ELR (cell line): ENCODE results near the gene NXPH2.

Experiments used
- DNase-seq: peaks from one replicate; pipeline ENCODE4 v3.0.0-alpha.2; 2015; ENCODE audit warnings: low read depth

Gene NXPH2

DNA sequence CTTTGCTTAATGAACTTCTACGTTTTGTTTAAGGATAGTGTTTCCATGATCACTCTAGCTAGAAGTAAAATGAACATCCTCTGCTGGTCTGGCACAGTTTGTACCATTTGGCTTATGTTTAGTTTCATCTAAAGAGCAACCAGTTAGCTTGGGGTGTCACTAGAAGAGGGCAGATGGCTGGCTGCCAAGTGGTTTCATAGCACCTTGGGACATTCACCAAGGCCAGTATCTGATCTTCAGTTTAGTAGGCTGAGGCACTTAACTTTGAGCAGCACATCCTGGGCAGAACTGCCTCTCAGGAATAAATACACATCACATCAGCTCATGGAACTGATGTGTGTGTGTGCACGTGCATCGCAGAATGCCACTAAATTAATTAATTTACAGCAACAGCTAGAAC, 68.4 kb downstream of the NXPH2 start:
- DNase-seq, result peak; percentile 8

DNA sequence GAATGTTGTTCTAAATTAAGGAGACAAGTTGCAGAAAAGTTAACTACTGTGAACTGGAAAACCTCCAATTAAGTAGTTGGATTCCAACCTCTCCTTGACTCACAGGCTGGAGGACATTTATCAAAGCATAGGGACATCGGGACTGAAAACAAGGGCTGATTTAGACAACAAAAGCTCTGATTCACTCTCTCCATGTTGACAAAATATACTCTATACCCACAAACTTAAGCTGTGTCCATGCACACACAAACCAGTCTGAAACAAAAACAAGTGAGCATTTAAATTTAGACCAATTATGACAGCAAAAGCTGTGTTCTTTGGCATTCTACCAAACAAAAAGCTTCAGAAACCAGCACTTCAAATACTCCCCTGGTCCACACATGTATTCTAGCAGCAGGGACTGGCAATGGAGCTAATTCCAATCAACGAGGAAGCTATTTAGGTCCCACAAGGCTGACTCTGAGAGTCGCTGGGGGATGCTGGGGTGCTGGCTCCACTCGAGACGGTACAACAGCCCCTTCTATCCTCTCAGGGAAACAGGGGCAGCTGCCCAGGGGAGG, 71.4 kb downstream of the NXPH2 start:
- peak; percentile 8 for DNase-seq

DNA sequence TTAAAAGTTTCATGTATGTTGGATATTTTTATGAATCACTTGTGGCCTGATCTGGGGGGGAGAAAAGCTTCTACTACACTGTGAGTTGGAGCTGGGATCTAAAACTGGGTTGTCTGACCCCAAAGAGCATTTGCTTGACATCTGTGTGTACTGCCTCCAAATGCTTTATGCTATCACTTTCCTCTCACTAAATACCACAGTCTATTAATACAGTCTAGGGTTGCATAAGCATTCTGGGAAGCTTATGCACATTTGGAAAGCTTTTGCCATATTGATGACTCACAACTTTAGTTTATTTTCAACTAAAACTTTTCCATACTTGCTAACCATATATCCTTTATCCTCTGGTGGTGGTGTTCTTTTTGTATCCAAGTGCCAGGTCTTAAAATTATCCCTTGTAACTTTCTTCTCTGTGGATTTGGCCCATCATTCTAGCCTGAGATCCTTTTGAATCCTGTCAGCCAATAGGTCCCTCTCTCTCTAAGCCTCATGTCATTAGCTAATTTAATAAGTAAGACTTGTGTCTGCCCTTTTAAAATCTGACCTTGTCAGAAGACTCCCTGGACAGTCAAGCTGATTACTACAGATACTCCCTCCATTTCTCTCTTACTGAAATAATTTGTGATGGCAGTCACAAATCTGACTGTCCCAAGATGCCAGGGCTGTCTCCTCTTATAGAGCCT, 72.7 kb downstream of the NXPH2 start:
- DNase-seq, result peak; percentile 72

DNA sequence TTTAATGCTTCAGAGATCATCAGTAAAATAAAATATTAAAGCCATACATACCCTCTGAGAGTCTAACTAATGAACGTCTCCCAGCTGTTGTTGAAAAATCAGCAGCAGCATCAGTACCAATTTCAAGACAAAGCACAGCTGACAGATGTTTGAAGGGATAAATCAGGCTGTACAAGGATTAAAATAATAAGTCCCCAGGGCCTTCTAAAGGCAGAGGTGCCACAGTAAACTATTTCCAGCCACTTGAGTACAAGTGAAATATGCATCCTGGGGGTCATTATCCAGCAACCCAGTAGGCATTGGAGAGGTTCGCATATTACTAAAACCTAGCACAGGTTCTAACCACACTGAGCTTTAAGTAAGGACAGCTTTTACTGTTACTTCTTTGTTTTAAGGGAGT, 76.9 kb downstream of the NXPH2 start:
- DNase-seq, result no peak

DNA sequence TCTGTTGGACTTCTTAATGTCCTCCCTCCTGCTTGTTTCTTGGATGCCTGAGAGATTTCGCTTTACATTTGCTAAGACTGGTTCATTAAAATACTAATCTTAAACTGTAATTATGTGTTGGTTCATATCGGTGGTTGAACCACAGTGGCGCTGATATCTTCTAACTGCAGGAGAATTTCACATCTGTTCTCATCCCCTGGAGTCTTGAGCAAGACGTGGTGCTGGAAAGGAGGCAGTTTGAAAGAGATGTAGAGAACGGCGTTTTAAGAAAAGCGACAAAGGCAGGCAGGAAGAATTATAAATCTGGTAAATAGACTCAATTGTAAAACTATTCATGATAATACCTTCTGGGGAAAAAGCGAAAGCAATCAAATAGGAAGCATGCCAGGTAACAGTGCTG, 79.5 kb downstream of the NXPH2 start:
- no peak for DNase-seq

DNA sequence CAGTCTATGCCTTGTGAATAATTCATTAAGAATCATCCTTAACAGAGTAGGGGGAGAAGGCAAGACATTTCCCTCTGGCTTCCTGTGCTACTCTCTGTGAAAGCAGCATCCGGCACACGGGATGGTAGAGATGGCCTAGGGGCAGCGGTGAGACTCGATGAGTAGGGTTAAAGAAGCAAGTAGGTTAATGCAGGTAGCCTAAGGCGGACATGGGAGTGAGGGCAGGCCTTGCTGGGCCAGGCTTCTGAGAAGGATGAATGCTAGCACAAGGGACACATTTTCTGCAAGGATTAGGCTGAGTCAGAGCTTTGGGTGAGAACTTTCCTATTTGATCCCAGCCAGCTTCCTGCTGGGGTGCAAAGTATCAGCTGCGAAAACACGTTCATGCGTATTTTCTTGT, 80.8 kb downstream of the NXPH2 start:
- DNase-seq, result no peak

DNA sequence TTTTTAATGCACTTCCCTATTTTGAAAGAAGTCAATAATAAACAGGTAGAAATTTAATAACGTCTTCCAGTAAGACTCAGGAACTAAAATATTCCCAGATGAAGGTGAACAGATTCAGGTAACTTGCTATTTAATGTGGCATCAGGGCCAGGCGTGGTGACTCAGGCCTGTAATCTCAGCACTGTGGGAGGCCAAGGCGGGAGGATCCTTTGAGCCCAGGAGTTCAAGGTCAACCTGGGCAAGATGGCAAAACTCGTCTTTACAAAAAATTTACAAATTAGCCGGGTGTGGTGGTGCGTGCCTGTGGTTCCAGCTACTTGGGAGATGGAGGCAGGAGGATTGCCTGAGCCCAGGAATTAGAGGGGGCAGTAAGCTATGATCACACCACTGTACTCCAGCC, 81.8 kb downstream of the NXPH2 start:
- no peak for DNase-seq

DNA sequence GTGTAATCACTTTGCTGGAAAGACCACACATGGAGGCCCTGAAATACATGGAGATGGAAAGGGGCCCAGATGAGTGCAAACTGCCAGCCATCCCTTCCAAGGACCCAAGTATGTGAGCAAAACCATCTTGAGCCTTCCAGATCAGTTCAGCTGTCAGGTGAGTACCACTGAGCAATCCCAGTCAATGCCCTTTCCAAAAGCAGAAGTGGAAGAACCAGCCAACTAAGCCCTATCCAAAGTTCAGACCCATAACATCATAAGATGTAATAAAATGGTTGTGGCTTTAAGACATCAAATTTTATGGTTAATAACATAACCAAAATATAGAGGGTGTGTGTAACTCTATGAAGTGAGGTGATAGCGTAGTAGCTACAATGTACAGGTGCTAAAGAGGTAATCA, 88.5 kb downstream of the NXPH2 start:
- DNase-seq, result no peak

DNA sequence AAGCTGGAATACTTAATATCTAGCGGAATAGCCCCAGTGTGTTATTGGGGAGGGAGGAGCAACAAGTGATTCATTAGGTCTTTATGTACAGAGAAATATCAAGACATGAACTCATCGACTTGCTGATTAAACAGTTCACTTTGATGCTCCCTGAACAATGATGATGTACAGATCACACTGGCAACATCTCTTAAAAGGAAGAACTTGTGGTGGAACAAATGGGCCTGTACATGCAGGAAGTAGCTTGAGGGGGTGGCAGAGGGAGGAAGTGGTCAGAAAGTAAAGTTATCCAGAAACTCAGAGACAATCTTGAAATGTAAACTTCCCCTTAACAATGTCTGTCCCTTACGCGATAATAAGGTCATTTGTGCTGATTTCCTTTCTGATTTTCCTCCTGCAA, 90.5 kb downstream of the NXPH2 start:
- DNase-seq, result no peak

DNA sequence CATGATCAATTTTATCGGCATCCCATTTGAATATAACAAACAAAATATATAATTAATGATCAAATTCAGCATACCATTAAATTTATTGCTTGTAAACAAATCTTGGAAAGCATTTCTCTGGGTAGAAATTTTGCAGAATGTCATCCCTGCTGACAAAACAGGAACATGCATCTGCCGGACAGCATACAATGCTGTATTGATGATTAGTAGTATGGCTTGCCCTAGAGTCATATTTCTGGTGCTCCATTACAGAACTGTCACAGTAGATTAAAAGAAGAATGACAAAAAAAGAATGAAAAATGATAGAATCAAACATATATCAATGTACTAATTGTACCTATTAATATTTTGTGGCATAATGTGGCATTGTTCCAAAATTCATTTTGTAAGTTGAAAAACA, 98.0 kb downstream of the NXPH2 start:
- DNase-seq, result no peak

DNA sequence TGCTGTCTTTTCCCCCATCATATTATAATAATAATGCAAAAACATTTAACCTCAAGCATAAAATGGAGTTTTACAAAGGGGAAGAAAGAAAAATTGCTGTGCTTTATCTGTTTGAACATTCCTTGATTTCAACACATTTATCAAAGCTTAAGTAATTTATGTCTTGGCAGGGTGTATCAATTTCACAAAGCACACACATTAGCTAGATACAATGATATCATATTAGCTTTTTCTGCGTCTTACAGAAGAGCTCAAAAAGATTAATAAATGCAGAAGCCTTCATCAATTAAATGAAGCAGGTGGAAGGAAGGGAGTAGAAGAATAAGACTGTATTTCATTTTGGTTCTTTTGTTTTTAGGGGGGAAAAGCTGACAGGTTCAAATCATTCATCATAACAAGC, 103.0 kb downstream of the NXPH2 start:
- no peak for DNase-seq

DNA sequence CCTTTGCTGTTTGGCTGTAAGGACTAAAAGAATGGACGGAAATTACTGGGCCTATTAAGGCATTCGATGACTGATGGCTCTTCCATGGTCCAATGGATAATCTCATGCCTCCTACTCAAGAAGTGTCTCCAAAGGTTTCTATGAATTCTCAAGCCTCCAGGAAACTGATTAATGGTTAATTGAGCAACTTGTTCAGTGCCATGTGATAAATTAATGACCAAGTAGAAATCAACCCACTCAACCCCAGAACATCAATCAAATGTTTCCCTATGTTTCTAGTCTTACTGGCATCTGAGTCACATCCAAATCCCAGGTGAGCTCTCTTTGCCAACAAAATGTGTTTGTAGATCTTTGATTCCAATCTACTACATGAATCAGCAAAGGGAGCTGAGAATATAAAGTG, 103.6 kb downstream of the NXPH2 start:
- DNase-seq, result no peak

DNA sequence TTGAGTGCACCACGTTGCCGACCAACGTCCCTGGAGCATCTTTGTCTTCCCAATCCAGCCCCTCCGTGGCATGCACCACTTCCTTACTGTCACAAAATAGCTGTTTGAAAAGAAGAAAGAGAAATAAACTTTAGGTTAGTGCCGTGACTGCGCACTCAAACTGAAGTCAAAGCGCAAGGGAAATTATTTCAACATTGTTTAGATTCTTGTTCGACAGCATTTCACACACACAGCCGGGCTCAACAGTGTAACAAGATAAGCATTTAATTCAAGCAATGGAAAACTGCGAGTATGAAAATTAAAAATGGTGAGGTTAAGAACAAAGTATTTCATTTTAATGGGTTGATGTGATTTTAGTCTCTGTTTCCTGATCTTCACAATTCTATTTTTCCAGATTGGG, 108.6 kb downstream of the NXPH2 start:
- no peak for DNase-seq

DNA sequence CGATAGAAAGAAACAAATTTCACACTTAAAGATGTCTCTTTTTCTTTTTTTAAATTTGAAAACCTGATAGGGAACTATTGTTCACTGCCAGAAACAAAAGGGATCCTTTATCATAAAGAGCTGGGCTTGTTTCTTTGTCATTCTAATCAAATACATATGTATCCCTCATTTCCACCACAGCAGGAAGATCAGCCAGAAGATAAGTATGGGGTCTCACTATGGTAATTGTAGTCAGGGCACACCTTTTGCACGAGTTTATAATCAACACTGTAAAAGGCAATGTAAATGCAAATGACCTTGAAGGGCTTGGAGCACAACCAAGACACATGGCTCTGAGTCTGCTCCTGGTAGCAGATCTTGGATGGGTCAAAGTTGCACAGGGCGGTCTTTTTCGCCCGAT, 109.5 kb downstream of the NXPH2 start:
- DNase-seq, result no peak

DNA sequence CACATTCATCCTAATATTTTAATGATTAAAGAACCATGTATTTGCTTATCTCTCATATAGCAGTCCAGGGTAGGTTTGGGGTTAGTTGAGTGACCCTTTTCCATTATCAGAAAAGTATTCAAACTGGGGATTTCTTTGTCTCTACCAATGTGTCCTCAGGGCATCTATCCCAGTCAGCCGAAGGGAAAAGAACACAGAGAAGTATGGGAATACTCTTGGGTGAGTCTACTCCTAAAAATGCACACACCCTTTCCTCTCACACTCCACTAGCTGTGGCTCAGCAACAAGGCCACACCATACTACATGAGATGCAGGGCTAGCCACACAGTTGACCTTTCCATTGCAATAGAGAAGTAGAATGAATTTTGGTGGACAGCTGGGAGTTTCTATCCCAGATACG, 114.3 kb downstream of the NXPH2 start:
- DNase-seq, result peak; percentile 20

DNA sequence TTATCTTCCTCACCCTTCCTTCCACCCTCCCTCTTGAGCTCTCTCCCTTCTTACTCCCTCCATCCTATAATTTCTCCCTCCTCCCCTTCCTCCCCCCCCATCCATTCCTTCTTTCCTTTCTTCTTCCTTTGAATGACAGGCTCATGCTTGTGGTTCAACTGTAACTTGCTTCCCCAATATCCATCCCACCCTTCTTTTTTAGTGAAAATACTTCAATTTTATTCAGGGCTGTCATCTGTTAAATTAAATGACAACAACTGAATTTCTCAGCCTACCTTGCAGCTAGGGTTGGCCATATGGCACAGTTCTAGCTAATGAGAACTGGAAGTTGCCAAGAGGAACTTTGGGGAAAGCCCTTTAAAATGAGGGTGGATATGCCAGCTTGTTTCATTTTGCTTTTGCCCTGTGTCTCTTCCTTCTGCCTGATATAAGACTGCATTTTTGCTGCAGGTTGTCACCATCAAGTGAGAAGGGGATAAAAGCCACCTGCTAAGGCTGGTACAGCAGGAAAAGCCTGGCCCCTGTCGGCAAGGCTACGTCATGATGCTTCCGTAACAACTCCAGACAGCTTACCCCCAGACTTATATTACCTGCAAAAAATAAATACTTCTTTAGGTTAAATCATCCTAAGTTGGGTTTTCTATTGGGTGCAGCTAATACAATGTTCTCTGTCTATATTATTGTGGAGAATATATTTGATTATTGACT, 121.8 kb downstream of the NXPH2 start:
- DNase-seq, result no peak

DNA sequence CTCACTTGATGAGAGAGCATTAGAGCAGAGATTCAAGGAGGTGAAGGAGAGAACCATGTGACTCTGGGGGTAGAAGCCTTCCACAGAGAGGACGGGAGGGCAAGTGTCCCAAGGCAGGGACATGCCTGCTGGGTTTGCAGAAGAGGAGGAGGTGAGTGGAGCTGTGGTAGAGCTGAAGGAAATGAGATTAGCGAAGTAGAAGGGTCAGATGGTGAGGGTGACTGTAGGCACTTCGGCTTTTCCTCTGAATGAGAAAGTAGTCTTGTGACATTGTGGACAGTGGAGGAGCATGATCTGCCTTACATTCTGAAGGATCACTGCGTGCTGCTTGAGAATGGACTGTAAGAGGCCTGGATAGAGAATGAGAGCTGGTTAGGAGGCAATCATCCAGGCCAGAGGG, 126.0 kb downstream of the NXPH2 start:
- no peak for DNase-seq

DNA sequence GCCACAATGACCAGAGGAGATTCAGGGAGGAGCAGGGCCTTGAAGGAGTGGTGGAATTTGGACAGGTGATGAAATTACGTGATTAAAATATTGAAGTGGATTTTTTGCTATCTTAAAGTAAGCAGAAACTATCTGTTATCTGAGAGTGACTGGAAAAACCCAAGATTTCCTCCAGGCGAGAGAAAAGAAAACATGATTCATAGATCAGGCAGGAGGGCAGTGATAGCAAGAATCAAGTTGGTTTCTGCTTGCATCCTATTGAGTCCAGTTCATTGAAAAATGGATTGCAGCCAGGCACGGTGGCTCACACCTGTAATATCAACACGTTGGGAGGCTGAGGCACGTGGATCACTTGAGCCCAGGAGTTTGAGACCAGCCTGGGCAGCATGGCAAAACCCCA, 127.8 kb downstream of the NXPH2 start:
- DNase-seq, result no peak

DNA sequence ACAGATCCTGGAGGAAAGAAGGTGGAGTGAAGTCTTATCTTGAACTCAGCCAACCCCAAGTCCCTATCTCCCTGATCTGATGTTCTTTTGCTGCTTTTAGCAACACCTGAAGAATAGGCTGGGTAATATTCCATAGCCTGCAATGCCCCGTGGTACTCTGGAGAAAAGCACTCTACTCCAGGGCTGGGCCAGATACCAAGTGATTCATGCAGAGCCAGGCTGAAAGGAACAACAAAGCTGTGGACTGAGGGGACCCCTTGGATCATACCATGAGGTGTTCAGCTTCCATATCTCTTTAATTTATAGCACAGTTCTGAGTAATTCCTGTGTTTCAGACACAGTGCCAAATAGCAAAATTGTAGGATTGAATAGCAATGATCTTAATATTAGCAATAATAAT, 130.6 kb downstream of the NXPH2 start:
- no peak for DNase-seq

DNA sequence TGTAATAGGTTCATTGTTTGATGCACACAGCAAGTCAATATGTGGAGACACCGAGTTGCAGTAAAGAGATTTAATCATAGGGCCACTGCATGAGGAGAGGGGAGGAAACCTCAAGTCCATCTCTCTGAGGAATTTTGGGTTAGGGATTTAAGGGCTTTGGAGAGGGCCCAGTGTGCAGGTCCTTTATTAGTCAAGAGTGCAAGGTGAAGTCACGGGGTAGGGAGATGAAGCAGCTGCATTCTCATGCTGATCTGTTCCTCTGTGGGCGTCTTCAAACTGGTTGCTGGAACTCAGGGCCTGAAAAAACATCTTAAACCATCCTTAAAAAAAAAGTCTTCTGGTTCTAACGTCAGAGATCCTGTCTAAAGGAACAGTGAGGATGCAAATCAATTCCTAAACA, 131.6 kb downstream of the NXPH2 start:
- DNase-seq, result no peak

DNA sequence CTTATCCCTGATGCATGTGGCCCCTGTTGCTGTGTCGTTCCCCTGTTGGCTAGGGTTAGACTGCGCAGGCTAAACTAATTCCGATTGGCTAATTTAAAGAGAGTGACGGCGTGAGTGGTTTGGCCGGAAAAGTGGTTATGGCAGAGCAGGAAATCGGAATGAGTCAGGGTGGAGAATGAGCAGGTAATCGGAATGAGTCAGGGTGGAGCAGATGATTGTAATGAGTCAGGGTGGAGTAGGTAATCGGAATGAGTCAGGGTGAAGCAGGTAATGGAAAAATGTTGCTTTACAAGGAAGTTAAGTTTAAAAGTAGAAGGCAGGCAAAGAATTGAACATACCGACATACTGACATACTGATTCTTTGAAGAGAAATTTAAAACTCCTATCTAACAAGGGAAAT, 135.4 kb downstream of the NXPH2 start:
- DNase-seq, result peak; percentile 20

DNA sequence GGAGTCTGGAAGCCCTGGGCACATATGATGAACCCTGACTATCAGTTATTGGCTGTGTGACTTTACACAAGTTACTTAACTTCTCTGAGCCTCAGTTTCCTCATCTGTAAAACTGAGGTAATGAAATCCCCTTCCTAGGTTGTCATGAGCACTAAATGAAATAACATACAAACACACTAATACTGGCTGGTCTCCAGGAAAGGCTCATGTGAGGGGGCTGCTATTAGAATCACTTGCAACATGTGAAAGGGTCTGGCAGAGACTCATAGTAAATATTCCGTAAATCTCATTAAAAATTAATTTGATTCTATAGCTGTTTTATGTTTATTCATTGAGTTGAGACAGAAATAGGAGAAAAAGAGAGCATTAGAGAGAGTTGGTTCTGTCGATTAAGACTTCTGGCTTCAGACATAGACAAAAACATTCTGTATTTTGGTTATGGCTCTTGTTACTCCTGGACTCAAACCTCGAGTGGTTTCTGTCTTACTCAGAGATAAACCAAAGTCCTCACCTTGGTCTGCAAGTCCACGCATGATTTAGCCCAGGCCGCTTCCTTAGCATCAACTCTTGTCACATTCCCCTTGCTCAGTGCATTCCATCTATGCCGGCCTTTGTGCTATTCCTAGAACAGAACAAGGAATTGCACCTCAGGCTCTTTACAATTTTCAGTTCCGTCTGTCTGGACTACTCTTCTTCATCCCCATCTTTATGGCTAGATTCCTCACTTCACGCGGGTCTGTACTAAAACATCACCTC, 139.1 kb downstream of the NXPH2 start:
- DNase-seq, result no peak

DNA sequence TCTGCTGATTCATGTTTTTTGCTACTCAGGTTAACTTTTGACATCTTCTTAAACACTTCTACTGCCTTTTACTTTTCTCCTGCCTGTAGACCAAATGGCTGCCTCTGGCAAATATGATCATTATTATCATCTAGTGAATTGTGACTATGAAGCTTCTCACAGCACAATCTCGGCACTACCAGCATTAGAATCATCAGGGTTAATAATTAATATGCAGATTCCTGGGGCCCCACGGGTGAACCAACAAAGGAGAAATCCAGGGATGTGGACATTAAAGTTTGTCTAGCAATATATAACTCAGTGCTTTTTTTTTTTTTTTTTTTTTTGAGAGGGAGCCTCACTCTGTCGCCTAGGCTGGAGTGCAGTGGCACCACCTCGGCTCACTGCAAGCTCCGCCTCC, 142.5 kb downstream of the NXPH2 start:
- DNase-seq, result no peak
